NCI-H1694 treated with DMSO at 0.1 percent for 48 hours (cell line): ENCODE measurements around the gene KISS1.
A peak's percentile ranks its signal among the peaks of the same experiment; 100 is the strongest.

Experiments used
- DNase-seq: peaks from one replicate; lab custom pipeline; 2025; lab: John Stamatoyannopoulos, UW

Gene KISS1

DNA sequence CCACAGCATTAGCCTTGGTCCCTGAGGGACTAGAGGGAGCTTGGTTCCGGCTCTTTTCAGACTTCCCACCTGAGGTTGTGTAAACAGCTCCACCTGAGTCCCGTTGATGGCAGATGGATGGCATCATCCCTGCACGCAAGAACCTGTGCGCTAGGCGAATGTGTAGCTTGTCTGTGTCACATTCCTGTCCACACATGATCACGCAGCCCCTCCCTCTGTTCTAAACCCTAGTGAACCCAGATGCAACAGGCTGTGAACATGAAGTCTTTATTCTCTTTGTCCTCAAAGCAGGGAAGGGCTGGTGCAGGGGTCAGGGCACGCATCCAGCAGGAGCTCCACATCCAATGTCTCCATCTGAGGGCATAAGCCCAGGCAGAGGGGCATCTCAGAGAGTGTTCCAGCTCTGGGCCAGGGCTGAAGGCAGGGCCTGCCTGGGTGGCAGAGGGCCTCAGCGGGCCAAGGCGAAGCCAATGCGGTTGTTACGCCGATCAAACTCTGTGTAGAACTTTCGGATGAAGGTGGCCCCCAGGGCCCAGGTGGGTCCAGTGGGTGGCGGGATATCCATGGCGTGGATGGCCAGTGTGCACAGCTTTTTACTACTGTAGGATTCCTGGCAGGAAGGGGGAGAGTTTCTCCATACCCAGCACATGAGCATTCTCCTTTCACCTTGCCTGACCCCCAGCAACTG lies 41.6 kb downstream of the KISS1 start:
- DNase-seq = no peak

DNA sequence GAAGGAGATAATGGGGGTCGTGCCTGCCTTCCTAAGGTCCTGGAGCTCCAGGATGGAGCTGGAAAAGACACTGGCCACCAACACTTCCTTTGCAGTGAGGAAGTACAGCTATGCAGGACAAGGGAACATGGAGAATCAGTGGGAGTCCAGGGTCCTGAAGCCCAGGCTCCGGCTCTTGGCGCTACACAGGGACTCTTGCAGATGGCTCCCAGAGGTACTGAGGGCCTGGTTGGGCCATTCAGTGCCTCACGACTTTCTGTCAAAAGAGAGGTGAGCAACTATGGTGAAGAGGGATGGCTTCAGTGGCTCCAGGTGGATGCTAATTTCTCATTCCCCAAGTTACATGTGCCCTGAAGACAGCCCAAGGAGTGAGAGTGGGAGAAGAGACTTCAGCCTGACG lies 42.6 kb downstream of the KISS1 start:
- no peak for DNase-seq

DNA sequence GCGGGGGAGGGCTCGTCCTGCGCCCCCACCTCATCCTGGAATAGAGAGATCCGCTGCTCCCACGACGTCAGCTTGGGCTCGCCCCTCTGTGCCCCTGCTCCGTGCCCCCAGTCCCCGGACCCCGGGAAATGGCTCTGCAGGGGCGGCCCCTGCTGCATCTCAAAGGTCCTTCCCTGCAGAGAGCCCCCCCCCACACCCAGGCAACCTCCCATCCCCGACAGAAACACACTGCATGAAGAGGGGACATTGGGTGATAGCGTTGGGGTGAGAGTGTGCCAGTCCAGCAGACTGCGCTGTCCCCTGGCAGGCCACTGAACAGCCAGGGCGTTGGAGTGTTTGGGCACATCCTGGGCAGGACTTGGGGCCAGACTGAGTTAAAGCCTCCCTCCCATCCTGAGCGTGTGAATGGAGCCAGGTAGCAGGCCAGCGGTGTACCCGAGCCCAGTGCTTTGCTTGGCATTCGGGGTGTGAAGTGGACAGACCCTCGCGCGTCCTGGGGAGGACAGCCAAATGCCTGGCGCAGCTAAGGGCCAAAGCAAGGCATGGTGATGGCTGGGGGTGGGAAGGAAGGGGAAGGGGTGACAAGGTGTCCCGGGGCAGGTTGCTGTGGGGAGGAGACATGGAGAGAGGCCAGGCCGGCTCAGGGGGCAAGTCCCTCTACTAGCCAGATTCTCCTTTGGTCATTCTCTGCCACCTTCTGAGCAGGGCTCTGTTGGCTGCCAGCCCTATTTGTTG lies 43.8 kb downstream of the KISS1 start:
- no peak for DNase-seq

DNA sequence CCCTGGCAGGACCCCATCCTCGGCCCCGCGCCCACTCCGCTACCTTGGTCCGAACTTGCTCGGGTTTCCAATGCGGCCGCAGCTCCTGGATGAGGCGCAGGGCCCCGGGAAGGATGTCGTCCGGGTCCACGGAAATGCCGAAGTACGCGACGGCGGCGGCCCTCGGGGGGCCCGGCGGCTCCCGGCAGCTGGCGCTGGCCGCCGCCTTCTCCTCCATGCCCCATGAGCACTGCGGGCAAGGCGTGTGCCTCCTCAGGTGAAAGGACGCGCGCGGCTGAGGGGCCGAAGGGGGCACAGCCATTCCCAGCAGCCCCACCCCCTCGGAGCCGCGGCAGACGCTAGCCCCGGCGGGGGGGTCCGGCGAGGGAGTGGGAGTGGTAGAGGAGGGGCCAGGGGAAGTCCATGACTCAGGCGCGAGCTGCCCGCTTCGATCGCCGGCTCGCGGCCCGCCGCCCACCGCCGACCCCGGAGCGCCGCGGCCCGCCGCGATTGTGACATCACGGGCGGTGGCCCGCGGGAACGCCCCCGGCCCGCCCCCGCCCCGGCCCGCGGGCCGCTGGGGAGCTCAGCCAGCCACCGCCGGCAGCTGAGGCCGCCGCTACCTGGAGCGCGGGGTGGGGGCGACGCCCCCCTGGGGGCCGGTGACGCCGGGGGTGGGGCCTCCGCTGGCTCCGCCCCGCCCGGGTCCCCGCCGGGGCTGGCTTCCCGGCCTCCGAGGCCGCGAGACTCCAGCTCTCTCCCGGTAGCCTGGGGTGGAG lies 44.6 kb downstream of the KISS1 start, which contains the start of gene ETNK2:
Gene ETNK2 (minus strand): TSS at position 493 of the 758 bp plus-strand sequence. CDS start 192 bp downstream, at position 301.
- DNase-seq = peak; percentile 15

DNA sequence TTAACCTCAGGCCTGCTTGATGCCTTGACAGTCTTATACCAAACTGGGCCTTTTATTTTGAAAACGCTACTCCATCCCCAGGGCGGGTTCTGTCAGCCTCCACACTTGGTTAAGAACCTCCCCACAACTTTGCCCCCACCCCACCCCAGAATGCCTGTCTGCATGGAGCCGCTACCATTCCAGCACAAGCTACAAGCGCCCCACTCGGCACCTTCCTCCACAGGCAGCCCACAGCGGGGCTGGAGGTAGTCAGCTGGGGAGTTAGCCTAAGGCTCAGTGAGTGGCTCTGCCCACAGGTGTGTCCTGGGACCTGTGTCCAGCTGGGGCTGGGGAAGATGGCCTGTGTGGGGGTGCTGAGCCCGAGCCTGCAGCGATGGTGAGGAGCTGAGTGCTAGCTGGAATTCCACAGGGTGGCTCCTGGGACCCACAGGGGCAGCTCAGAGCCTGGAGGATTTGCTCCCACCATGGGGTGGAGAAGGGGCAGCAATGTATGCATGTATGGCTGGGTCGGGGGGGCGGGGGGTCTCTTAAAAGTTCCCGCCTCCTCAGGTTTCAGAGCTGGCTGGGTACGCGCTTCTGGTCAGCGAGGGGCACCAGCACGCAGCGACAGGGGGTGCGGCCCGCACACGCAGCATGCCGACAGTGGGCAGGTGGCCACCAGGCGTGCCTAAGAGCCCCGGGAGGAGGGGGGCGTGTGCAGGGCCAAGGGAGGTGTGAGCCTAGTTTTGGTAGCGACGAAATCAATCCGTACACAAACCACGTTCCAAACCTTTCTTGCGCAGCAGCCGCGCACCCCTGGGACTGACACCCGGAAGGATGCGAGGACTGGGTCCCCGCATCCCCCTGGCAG lies 45.4 kb downstream of the KISS1 start:
- DNase-seq = no peak

DNA sequence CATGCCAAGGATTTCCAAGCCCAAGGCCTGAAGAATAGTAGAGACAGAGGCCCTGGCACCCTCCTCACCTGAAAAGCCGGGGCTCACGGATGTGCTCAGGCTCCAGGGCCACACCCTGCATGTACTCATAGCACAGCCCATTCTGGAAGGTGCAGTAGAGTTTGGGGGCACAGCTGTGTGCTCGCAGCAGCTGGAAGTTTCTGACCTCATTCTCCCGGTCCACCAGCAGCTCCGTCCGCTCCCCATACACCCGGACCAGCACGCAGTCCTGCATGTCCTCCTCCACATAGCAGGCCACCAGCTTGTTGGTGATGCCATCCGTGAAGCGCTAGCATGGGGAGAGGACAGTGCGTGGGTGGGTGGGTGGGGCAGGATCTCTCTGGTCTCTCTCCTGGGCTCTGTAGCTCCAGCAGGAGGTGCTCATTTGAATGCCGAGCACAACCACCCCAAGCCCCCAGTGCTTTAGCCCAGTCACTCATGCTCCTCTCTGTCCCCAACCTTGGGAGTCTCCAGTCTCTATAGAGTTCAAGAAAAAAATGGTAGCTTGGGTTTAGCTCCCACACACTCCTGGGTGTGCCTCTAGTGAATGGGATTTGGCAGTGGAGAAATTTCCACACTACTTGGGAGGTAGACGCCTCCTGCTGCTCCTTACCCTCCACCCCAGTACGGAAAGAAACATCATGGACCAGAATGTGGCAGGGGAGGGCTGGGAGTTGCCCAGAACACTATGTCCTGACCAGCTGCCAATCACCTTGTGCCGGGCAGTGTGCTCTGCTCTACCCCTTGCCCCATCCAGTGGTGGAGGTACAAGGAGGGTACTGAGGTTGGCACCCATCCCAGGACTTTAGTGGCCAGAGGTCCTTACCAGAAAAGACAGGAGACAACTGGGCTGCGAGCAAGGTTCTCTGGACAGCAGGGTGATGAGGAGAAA lies 46.4 kb downstream of the KISS1 start:
- no peak for DNase-seq

DNA sequence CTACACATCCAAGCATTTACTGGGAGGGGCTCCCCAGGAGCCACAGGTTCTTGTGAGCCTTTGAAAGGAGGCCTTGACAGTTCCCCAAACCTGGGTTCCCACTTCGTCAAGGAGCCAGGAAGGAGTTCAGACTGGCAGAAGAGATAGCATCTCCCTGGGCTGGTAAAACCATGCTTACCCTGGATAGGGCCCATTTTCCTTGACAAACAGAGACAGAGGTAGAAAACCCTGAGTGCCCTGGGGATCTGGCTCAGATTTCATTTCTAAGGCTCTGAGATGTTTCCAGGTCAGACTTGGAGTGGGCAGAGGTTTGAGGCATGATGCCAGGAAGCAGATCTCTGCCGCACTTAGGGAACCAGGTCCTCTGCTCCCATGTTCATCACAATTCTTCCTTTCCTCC lies 47.2 kb downstream of the KISS1 start:
- no peak for DNase-seq

DNA sequence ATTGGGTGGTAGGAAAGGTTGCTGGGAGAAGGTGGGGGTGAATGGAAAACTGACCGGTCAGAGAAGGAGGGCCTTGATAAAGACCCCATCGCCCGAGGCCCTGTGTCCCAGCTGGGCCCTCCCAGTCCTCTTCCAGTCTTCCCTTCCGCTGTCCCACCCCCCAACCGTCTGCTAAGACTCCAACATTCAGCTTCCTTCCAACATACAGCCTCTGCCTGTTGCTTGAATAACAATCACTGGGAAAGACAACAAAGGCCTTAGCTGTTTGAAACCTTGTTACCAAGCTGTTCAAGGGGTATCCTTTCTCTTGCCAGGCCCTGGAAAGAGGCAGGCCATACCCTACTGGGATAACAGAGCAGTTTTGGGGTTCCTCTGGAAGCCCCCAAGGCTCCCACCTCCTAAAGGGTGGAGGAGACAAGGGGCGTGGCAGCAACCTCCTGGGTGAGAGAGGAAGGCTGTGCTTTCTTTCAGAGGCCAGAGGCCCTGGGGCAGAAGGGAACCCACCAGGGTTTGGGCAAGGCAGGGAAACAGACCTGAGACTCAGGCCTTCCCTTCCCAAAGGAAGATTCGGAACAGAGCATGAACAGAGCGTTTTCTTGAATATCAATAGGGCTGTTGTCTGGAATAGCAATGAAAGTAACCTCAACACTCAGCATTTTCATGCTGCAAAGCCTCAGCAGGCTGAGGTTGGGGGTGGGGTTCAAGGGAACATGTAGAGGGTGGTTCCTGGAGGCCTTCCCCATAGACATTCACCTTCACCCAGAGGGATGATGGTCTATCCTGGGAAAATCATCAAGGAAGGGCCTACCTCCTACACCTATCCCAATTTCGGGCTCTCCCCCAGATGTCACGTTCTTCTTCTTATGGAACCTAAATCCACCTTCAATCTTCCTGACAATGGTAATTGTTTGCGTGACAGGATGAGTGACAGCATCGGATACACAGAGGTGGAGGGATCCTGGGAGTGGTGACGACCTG lies 48.6 kb downstream of the KISS1 start:
- no peak for DNase-seq

DNA sequence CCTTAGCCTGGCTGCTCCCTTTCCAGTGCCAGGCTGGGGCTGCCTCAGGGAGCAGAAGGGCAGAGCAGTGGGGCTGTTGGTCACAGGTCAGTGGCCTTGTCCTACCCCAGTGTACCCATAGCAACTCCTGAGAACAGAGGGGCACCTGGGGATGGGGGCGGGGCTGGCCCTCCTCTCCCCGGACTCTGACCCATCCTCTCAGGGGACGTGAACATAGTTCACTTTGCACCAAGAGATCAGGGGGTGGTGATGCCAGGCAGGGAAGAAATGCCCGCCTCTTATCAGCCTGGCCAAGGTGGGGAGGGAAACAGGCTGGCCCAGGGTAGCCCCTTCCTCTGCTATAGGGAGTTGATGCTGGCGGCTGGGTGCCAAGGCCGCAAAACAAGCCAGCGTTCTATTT lies 49.3 kb downstream of the KISS1 start:
- no peak for DNase-seq

DNA sequence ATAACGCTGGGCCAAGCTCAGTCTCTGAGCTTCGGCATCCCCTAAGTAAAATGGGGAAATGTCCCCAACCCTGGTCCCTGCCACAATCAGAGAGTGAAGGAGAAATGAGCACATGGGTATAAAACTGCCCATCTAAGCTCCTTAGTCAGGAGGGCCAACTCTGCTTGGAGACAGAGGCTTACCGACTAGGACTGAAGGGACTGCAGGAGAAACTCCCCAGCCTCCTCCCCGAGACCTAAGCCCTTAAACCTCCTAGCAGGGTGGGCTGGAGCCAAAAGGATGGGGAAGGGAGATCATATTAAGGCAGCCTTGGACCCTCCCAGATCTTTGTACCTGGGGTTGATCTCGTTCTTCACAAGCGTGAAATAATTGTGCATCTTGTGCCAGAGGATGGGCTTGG lies 50.0 kb downstream of the KISS1 start:
- DNase-seq = no peak

DNA sequence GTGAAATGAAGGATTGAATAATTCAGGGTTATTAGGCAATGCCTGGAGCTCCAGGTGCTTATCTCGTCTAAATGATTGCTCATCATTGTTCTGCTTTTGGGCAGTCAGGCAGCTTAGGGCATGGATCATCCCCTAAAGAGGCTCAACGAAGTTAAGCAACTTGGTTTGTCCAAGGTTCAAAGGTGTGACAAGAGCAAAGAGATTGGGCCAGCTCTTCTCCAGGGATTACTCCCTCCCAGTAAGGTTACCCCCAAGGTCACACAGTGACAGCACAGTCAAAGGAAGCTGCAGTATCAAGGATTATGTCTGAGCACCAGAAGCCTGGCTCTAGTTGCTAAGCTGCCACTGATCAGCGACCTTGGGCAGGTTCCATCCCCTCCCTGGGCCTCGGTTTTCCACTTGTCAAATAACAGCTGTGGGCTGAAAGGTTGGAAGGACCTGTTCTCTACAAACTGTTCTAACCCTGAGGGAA lies 51.2 kb downstream of the KISS1 start:
- DNase-seq = no peak

DNA sequence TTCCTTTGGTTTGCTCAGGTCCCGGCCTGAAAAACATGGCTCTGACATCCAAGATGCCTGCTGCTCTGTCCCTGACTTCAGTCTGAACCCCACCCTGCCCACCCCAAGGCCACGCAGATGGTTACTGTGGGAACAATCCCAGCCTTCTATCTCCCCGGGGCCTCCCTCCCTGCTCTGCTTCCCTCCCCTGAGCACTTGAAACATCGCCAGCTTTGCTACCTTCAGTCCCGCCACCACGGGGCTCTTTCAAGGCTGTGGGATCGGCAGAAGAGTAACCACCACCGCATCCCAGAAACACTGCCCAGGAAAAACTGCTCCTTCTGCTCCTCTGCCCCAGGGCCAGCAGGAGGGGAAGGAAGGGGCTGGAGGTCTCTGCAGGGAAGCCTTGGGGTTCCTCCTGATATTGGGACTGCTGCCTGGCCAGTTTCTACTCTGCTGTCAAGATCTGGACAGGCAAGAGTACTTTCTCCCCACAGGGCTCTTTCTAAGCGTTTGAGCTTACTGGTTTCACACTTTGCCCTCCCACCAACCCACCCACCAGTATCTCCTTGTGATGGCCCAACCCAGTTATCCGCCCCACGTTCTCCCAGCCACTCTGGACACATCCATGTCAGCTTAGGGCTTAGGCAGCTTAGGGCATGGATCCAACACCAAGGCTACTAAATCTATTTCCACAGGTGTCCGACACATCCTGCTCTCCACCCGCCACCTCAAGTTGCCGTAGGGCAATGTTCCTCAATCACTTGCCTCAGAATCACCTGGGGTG lies 52.8 kb downstream of the KISS1 start:
- no peak for DNase-seq

DNA sequence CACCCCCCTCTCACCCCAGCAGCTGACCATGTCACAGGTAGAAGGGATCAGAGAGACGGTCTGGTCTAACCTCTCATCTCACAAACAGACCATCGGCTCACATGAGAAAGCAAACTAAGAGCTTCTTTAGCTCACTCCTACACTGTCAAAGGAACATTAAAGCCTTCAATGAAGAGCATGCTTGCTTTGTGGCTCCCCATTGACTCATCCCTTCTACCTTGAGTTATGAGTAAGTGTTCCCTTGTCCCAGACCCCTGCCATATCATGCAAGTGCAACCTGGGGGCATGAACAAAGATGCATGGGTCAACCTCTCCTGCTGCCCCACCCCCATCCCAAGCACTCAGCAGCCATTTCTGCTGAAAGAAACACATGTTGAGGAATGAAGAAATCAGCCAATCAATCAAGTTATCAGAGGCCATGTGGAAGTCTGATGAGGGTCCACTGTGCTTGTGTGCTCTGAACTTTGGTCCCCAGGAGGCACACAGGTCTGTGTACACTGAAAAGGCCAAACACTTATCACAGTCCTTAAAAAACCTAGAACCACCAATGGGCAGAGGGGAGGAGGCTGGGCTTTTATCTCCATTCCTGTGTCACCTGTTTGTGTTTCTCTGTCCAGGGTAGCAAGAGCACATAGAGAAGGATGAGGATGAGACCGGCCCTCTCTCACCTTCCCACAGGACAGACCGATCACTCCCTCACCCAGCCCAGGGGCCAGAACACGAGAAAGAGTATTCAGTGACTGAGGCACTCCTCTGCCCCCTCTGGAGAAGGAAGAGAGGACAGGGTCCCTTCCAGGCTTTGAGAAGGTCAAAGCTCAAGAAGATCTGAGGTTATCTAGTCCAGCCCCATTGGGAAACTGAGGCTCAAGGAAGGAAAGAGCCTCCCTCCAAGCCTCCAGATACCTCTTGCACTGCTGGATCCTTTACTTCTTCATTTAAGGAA lies 54.0 kb downstream of the KISS1 start:
- DNase-seq = no peak

DNA sequence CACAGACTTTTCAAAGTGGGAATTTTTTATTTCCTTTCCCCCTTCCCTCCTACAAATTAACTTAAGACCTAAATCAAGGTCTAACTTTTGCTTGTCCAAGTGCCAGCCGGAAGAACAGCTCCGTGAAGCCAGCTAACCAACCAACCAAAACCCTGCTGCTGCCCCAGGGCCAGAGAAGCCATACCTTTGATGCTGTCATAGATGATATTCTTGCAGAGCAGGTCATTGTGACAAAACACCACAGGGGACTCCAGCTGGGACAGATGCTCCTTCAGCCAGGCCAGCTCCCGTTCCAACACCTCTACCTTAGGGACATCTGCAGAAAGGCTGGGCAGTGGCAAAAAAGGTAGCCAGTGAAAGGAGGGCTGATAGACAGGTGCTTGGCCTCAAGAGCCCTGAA lies 55.2 kb downstream of the KISS1 start:
- DNase-seq = no peak
